Neuron (in vitro differentiated cells): ENCODE data around the gene FAM117B.

Experiments used
- H2AFZ ChIP-seq: one replicate; pipeline ENCODE4 v1.6.1; 2013; ENCODE audit warnings: low read depth, mild to moderate bottlenecking, inconsistent platforms, low read length, moderate library complexity
- H3K27me3 ChIP-seq: one replicate; pipeline ENCODE4 v1.6.1; 2013; ENCODE audit warnings: low read length; ENCODE audit not compliant: insufficient read depth
- H3K36me3 ChIP-seq: one replicate; pipeline ENCODE4 v1.6.1; 2013; ENCODE audit warnings: low read length; ENCODE audit not compliant: insufficient read depth
- H3K4me1 ChIP-seq: one replicate; pipeline ENCODE4 v1.6.1; 2013; ENCODE audit warnings: low read length; ENCODE audit not compliant: insufficient read depth
- H3K4me3 ChIP-seq: 2 replicates; pipeline ENCODE4 v1.5.1; 2013; ENCODE audit warnings: mild to moderate bottlenecking, low read length, moderate library complexity
- H3K9me3 ChIP-seq: one replicate; pipeline ENCODE4 v1.6.1; 2013; ENCODE audit warnings: low read length

FAM117B gene

GRCh38 chr2:202634556-202635427 lies at the start of gene FAM117B:
TSS of gene FAM117B (plus strand) at chr2:202634969. CDS start at chr2:202635188, 219 bp downstream.
- Histone ChIP-seq H3K9me3 (peaks cover 5% of the 10 kb centered on the region), H3K36me3 (peaks cover 8% of the 10 kb centered on the region), H3K4me3 (peak within 1 kb of the TSS; percentile 61), H3K4me1 (peaks cover 14% of the 10 kb centered on the region), H3K27me3 (no peaks in the 10 kb centered on the region), H2AFZ (peak within 1 kb of the TSS; percentile 83)

- no peak overlapping the region for H3K4me3 ChIP-seq
- H3K9me3 ChIP-seq, result no peaks in the 10 kb centered on the region
- no peaks in the 10 kb centered on the region for H3K36me3 ChIP-seq
- no peak overlapping the region for H2AFZ ChIP-seq
- no peaks in the 10 kb centered on the region for H3K4me1 ChIP-seq
- no peaks in the 10 kb centered on the region for H3K27me3 ChIP-seq
Observed at GRCh38 chr2:202588647-202589581, 45.9 kb upstream of the FAM117B start.

- Histone ChIP-seq H2AFZ (no peak overlapping the region), H3K27me3 (no peaks in the 10 kb centered on the region), H3K9me3 (no peaks in the 10 kb centered on the region), H3K4me3 (no peak overlapping the region), H3K4me1 (no peaks in the 10 kb centered on the region), H3K36me3 (no peaks in the 10 kb centered on the region)
Observed at GRCh38 chr2:202589582-202589949, 45.2 kb upstream of the FAM117B start.

GRCh38 chr2:202592566-202592965 lies 42.2 kb upstream of the FAM117B start:
- Histone ChIP-seq H3K4me1 (no peaks in the 10 kb centered on the region), H3K4me3 (no peak overlapping the region), H3K9me3 (no peaks in the 10 kb centered on the region), H3K27me3 (no peaks in the 10 kb centered on the region), H2AFZ (no peak overlapping the region), H3K36me3 (no peaks in the 10 kb centered on the region)

- no peaks in the 10 kb centered on the region for H3K27me3 ChIP-seq
- no peaks in the 10 kb centered on the region for H3K9me3 ChIP-seq
- no peak overlapping the region for H2AFZ ChIP-seq
- no peaks in the 10 kb centered on the region for H3K4me1 ChIP-seq
- no peaks in the 10 kb centered on the region for H3K36me3 ChIP-seq
- H3K4me3 ChIP-seq, result no peak overlapping the region
Observed at GRCh38 chr2:202599105-202599504, 35.7 kb upstream of the FAM117B start.

GRCh38 chr2:202599911-202600310 lies 34.9 kb upstream of the FAM117B start:
- H2AFZ ChIP-seq, result no peak overlapping the region
- H3K9me3 ChIP-seq, result no peaks in the 10 kb centered on the region
- no peaks in the 10 kb centered on the region for H3K36me3 ChIP-seq
- H3K4me1 ChIP-seq, result no peaks in the 10 kb centered on the region
- no peaks in the 10 kb centered on the region for H3K27me3 ChIP-seq
- H3K4me3 ChIP-seq, result no peak overlapping the region

- no peak overlapping the region for H2AFZ ChIP-seq
- H3K9me3 ChIP-seq, result no peaks in the 10 kb centered on the region
- H3K36me3 ChIP-seq, result no peaks in the 10 kb centered on the region
Observed at GRCh38 chr2:202604699-202605098, 30.1 kb upstream of the FAM117B start.

GRCh38 chr2:202605174-202605573 lies 29.6 kb upstream of the FAM117B start:
- no peaks in the 10 kb centered on the region for H3K27me3 ChIP-seq
- H3K36me3 ChIP-seq, result no peaks in the 10 kb centered on the region
- H3K9me3 ChIP-seq, result no peaks in the 10 kb centered on the region
- no peak overlapping the region for H3K4me3 ChIP-seq
- no peak overlapping the region for H2AFZ ChIP-seq
- H3K4me1 ChIP-seq, result peaks cover 7% of the 10 kb centered on the region

More at GRCh38 chr2:202604699-202605098, 30.1 kb upstream of the FAM117B start:
- H3K4me1 ChIP-seq, result peaks cover 2% of the 10 kb centered on the region
- H3K27me3 ChIP-seq, result no peaks in the 10 kb centered on the region
- H3K4me3 ChIP-seq, result no peak overlapping the region

GRCh38 chr2:202608142-202608852 lies 26.5 kb upstream of the FAM117B start:
- Histone ChIP-seq H3K36me3 (no peaks in the 10 kb centered on the region), H2AFZ (no peak overlapping the region), H3K4me3 (no peak overlapping the region), H3K9me3 (no peaks in the 10 kb centered on the region), H3K4me1 (peaks cover 8% of the 10 kb centered on the region), H3K27me3 (no peaks in the 10 kb centered on the region)

GRCh38 chr2:202609381-202610145 lies 25.2 kb upstream of the FAM117B start:
- Histone ChIP-seq H2AFZ (no peak overlapping the region), H3K9me3 (no peaks in the 10 kb centered on the region), H3K36me3 (no peaks in the 10 kb centered on the region), H3K4me3 (no peak overlapping the region), H3K4me1 (peaks cover 8% of the 10 kb centered on the region), H3K27me3 (no peaks in the 10 kb centered on the region)

- no peaks in the 10 kb centered on the region for H3K9me3 ChIP-seq
- H2AFZ ChIP-seq, result no peak overlapping the region
- H3K4me1 ChIP-seq, result peaks cover 8% of the 10 kb centered on the region
- H3K27me3 ChIP-seq, result no peaks in the 10 kb centered on the region
- H3K36me3 ChIP-seq, result no peaks in the 10 kb centered on the region
- no peak overlapping the region for H3K4me3 ChIP-seq
Observed at GRCh38 chr2:202610380-202610779, 24.4 kb upstream of the FAM117B start.

GRCh38 chr2:202612145-202612544 lies 22.6 kb upstream of the FAM117B start:
- no peaks in the 10 kb centered on the region for H3K9me3 ChIP-seq
- no peaks in the 10 kb centered on the region for H3K27me3 ChIP-seq
- no peak overlapping the region for H3K4me3 ChIP-seq
- peaks cover 8% of the 10 kb centered on the region for H3K4me1 ChIP-seq
- H2AFZ ChIP-seq, result no peak overlapping the region
- no peaks in the 10 kb centered on the region for H3K36me3 ChIP-seq
